CD4-positive, alpha-beta T cell treated with Interleukin-10 for 1 hour (primary cell): ENCODE measurements around the gene MIPOL1.
"Not testable (repeated sequence)": the region's sequence is repeated elsewhere in the genome, so short reads cannot be mapped to it uniquely, and the experiment has no call there.

Source experiments
- DNase-seq: peaks from one replicate; pipeline ENCODE4 v3.0.0-alpha.2; 2020

MIPOL1 gene

GRCh38 chr14:37411079-37411735, 213.5 kb downstream of the MIPOL1 start:
- no peak for DNase-seq

- DNase-seq: no peak
Observed at GRCh38 chr14:37413050-37413449, 215.3 kb downstream of the MIPOL1 start.

GRCh38 chr14:37413504-37414003, 215.8 kb downstream of the MIPOL1 start:
- no peak for DNase-seq

- DNase-seq: no peak
Observed at GRCh38 chr14:37416264-37416663, 218.5 kb downstream of the MIPOL1 start.

DNA sequence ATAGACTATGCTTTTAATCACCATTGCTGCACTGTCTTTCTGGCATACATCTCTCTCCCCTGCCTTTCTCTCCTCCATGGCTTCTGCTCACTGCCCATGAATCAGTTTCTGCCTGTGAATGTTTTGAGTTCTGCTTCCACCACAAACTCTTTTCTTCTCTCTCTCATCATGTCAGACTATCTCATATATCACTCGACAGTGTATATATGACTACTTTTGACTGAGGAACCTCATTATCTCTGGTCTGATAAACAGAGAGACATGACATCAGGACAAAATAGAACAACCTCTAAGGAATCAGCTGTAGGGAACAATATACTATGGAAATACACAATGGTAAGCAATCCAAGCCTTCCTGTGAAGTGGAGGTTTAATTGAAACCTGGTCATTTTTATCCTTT, 219.4 kb downstream of the MIPOL1 start:
- no peak for DNase-seq

- DNase-seq: no peak
Observed at GRCh38 chr14:37417833-37418232, 220.1 kb downstream of the MIPOL1 start.

GRCh38 chr14:37420622-37421021, 222.9 kb downstream of the MIPOL1 start:
- DNase-seq: no peak

DNA sequence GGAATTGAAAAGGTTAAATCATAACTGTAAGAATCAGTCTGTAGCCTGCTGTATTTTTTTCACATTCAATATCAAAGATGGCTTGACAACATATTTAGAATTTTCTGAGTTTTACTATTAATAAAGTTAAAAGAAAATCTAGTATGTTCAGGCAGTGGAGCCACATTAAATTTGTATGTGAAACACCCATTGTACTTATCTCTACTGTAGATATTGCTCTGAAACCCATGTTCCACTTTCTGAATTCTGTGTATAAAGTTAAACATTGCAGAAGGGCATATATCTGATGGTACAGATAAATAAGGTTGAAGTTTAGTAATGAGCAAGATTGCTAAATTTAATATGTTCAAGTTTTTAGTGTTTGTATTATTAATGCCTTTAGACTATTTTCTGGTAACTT, 224.6 kb downstream of the MIPOL1 start:
- no peak for DNase-seq

GRCh38 chr14:37422748-37423147, 225.0 kb downstream of the MIPOL1 start:
- no peak for DNase-seq

DNA sequence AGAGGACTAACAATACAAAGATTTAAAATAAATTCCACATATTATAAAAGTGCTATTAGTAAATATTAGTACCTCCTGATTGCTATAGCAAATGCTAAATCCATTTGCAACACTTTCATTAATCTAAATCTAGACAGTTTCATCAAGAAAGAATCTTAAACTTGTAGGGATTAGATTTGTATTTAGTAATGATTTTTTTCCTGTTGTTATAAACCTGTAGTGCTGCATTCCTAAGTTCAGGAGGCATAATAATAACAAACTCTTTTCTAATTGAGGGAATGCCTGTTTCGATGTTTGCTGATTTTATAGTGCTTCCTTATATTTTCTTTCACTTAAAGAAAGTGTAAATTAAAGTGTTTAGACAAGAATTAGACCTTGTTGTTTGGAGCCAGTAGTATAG, 231.2 kb downstream of the MIPOL1 start:
- no peak for DNase-seq

DNA sequence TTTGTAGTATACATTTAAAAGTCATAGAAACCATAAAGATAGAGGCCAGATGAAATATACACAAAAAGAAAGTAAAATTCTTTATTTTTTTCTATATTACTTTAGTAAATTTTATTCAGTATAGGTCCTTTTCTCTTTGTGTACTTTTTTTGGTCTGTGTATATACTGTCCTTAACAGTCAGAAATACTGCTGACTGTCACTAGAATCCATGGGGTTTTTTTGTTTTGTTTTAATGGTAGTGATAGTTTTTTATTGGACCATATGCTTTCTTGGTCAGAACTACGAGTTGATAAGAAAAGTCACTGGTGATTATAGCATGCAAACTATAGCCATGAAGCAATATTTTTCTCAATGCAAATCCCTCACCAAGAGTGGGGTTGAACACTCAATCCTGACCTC, 231.9 kb downstream of the MIPOL1 start:
- no peak for DNase-seq

DNA sequence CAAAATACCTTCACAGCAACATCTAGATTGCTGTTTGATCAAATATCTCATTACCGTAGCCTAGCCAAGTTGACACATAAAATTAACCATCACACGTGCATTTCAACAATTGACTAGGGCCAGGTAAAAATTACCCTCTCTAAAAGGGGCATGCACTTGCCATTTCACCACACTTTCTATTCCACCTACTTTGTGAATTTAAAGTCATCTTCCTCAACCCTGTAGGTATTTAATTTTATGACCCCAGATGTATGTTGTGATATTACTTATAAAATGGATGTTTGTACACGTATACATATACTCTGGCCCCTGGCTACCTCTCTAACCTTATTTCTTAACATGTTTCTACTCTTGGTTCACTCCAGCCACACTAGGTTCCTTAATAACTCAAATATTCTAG, 237.1 kb downstream of the MIPOL1 start:
- no peak for DNase-seq

DNA sequence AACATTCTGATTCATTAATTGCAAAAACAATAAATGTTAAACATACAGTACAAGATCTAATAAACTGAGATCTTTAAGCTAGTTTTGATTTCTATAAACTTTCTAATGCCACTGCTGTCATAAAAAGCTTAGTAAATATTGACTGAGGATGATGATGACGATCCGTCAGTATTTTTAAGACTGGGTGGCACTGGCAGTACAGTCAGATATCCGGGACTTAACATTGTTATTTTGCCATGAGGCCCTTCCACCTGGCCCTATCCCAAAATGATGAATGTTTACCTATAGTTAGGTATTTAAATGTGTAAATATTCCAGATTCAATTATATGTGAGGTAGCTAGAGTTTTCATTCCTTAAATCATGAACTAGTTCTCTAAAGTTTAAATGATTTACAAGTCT, 238.8 kb downstream of the MIPOL1 start:
- DNase-seq: no peak

DNA sequence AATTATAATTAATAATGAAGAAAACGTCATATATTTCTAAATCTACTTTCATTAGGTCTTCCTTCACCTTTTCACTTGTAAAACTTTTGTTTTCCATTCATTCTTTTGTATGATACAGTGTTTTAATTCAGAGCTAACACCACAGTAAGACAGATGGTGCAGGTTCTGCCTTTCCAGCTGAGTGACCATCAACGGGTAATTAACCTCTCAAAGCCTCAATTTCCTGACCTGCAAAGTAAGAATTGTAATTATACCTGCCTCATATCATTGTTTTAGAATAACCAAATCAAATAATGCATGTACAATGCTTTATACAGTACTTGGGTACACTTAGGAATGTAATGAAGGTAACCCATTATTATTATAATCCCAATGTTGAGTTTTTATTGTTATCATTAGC, 239.8 kb downstream of the MIPOL1 start:
- DNase-seq: no peak

- no peak for DNase-seq
Observed at GRCh38 chr14:37438444-37438843, 240.7 kb downstream of the MIPOL1 start.

DNA sequence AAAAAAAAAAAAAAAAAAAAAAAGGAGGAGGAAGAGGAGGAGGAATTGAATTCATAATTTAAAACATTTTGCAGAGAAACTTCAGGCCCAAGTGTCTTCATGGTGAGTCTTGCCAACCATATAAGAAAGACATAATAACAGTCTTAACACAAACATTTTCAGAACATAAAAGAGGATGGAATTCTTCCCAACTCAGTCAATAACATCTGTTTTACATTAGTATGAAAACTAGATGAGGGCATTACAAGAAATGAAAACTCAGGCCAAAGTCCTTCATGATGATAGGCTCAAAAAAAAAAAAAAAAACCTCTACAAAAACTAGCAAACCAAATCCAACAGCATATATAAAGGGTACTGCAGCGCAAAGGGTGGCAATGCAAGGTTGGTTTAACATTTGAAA, 245.7 kb downstream of the MIPOL1 start:
- no peak for DNase-seq

GRCh38 chr14:37447883-37448391, 250.2 kb downstream of the MIPOL1 start:
- no peak for DNase-seq

DNA sequence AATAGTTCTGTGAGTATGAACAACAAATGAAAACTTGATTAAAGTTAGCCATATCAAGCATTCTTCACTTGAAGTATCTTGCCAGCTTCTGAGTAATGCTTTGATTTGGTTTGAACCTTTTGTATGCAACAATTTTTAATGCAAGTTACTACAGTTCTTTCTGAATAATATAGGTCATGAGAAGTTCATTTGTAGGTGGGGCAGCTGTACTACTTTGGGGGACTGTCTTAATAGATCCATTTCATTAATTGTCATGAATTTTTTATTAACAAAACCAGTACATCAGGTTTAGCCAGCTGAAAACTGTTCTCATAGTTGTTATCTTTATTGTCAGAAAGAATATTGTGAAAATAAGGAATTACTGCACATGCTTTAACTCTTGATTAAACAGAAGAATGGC, 254.6 kb downstream of the MIPOL1 start:
- DNase-seq: no peak

GRCh38 chr14:37453985-37454384, 256.2 kb downstream of the MIPOL1 start:
- DNase-seq: no peak

DNA sequence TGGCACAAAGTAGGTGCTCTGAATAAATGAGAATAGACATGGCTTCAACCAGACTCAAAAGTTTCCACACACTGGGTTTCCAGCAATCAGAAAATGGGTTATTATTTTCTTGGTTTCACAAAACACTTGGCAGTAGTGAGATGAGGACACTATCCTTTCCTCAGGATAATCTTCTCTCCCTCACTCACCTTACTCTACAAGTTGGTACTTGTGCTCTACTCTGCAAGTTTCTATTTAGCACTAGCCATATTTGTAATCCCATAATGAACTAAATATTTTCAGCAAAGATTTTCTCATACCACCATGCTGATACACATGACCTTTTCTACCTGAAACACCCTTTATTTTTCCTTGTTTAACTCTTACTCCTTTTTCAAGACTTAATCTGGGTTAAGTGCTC, 259.6 kb downstream of the MIPOL1 start:
- DNase-seq: no peak

GRCh38 chr14:37462426-37462825, 264.7 kb downstream of the MIPOL1 start:
- not testable (repeated sequence) for DNase-seq

GRCh38 chr14:37464192-37464858, 266.6 kb downstream of the MIPOL1 start:
- no peak for DNase-seq

GRCh38 chr14:37466003-37466622, 268.4 kb downstream of the MIPOL1 start:
- DNase-seq: no peak

- no peak for DNase-seq
Observed at GRCh38 chr14:37466623-37467088, 268.9 kb downstream of the MIPOL1 start.
